ENCODE results near the gene FIGLA.

The FIGLA gene

GRCh38 chr2:70728128-70728527 is 62.3 kb downstream of the FIGLA start:
- no peak for FAIRE-seq
- TF ChIP-seq POLR2A (IDR thresholded peaks at IDR 0.05; ENCODE audit: low read depth, low read length) (no peak), POLR2AphosphoS5 (IDR thresholded peaks at IDR 0.05; ENCODE audit: low read depth, low read length) (no peak), POU2F2 (IDR thresholded peaks at IDR 0.05; ENCODE audit: low read depth, low read length) (no peak), TAF1 (IDR thresholded peaks at IDR 0.05; ENCODE audit: low read depth, low read length) (no peak), SPI1 (IDR thresholded peaks at IDR 0.05; ENCODE audit: low read depth, low read length) (no peak), PAX5 (IDR thresholded peaks at IDR 0.05; ENCODE audit: insufficient read depth, low read length, severe bottlenecking) (no peak)
- DNase-seq (ENCODE audit: insufficient read length, low spot score) = no peak
